ENCODE measurements around the gene ALDH4A1.
"Not testable (repeated sequence)": the region's sequence is repeated elsewhere in the genome, so short reads cannot be mapped to it uniquely, and the experiment has no call there.

ALDH4A1 gene

DNA sequence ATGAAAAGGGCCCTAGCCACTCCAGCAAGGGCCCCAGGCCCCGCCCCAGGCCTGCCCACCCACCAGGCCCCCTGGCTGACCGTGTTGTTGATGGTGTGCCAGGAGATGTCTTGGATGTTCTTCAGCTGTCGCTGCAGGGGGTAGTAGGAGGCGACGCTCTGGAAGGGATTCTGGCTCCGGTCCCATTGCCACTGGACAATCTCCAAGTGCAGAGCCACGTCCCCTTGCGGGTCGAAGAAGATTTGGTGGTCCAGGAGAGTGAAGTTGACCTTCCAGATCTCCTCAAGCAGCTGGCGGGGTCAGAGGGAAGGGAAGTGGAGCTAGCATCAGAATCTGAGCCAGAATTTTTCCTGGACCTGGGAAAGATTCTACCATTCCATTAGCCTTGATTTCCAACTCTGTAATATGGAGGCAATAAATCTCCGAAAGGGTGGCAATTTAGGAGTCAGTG lies 53.1 kb downstream of the ALDH4A1 start:
- Histone ChIP-seq H3K4me3 (ENCODE audit: extremely low read depth, insufficient read depth, low read length, poor library complexity, severe bottlenecking) (no peak overlapping the region), H3K36me3 (ENCODE audit: control insufficient read depth, insufficient read depth, low read length) (no peaks in the 10 kb centered on the region), H3K27ac (ENCODE audit: low read depth, low read length, severe bottlenecking) (no peak overlapping the region), H3K9me3 (ENCODE audit: control insufficient read depth, low read length) (no peaks in the 10 kb centered on the region), H3K4me1 (ENCODE audit: control insufficient read depth, insufficient read depth, low read length, poor library complexity, severe bottlenecking) (no peaks in the 10 kb centered on the region)
- WGBS, 2 experiments (ENCODE audit: insufficient coverage in 2 of 2): 83 to 85% methylated on average over 10 to 11 of the region's 11 CpGs

DNA sequence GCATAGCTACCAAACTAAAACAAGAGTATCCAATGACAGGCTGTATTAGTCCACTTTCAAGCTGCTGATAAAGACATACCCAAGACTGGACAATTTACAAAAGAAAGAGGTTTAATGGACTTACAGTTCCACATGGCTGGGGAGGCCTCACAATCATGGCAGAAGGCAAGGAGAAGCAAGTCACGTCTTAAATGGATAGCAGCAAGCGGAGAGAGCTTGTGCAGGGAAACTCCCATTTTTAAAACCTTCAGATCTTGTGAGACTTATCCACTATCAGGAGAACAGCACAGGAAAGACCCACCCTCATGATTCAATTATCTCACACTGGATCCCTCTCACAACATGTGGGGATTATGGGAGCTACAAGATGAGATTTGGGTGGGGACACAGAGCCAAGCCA lies 54.6 kb downstream of the ALDH4A1 start:
- H3K27ac ChIP-seq (ENCODE audit: low read depth, low read length, severe bottlenecking); H3K4me3 ChIP-seq (ENCODE audit: extremely low read depth, insufficient read depth, low read length, poor library complexity, severe bottlenecking); H3K9me3 ChIP-seq (ENCODE audit: control insufficient read depth, low read length); H3K4me1 ChIP-seq (ENCODE audit: control insufficient read depth, insufficient read depth, low read length, poor library complexity, severe bottlenecking); H3K36me3 ChIP-seq (ENCODE audit: control insufficient read depth, insufficient read depth, low read length): not testable (repeated sequence)
- no CpG with 5 or more reads among the region's 2 CpGs for WGBS, 2 experiments (ENCODE audit: insufficient coverage in 2 of 2)

DNA sequence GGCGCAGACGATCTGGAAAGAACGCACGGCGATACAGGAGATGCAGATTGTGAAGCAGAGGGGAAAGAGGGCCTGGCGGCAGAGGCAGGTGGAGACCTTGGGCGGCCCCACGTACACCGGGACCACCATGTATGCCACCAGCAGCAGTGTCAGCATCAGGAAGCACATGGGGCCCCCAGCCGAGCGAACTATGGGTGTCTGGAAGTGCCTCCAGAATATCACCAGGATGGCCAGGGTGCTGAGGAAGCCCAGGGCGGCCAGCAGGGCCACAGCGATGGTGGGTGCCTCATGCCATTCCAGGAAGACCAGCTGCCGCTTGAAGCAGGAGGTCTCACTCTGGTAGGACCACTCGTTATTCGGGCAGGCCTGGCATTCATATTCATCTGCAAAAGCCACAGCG lies 62.2 kb downstream of the ALDH4A1 start:
- no peaks in the 10 kb centered on the region for H3K4me1 ChIP-seq (ENCODE audit: control insufficient read depth, insufficient read depth, low read length, poor library complexity, severe bottlenecking)
- 94 to 97% methylated on average over 13 to 17 of the region's 17 CpGs for WGBS, 2 experiments (ENCODE audit: insufficient coverage in 2 of 2)
- H3K9me3 ChIP-seq (ENCODE audit: control insufficient read depth, low read length): no peaks in the 10 kb centered on the region
- no peak overlapping the region for H3K27ac ChIP-seq (ENCODE audit: low read depth, low read length, severe bottlenecking)
- no peak overlapping the region for H3K4me3 ChIP-seq (ENCODE audit: extremely low read depth, insufficient read depth, low read length, poor library complexity, severe bottlenecking)
- H3K36me3 ChIP-seq (ENCODE audit: control insufficient read depth, insufficient read depth, low read length): no peaks in the 10 kb centered on the region

DNA sequence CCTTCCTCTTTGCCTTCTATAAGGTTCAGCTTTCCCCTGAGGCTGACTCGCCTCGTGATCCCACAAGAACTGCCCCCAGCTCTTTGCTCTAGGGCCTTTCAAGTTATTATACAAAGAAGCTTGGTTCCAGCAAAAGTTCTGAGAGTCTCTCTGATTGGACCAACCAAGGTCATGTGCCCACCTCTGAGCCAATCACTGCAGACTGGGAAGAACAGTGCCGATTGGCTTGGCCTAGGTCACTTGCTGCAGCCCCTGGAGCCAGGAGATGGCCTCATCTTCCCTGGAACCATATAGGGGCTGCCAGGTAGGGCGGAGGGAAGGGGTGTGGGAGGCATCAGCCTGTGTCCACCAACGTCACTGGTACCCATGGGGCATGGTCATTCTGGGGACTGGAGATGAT lies 65.7 kb downstream of the ALDH4A1 start:
- Histone ChIP-seq H3K9me3 (ENCODE audit: control insufficient read depth, low read length) (no peaks in the 10 kb centered on the region), H3K4me3 (ENCODE audit: extremely low read depth, insufficient read depth, low read length, poor library complexity, severe bottlenecking) (no peak overlapping the region), H3K36me3 (ENCODE audit: control insufficient read depth, insufficient read depth, low read length) (no peaks in the 10 kb centered on the region), H3K27ac (ENCODE audit: low read depth, low read length, severe bottlenecking) (no peak overlapping the region), H3K4me1 (ENCODE audit: control insufficient read depth, insufficient read depth, low read length, poor library complexity, severe bottlenecking) (no peaks in the 10 kb centered on the region)
- 83 to 89% methylated on average over 3 to 5 of the region's 5 CpGs for WGBS, 2 experiments (ENCODE audit: insufficient coverage in 2 of 2)

DNA sequence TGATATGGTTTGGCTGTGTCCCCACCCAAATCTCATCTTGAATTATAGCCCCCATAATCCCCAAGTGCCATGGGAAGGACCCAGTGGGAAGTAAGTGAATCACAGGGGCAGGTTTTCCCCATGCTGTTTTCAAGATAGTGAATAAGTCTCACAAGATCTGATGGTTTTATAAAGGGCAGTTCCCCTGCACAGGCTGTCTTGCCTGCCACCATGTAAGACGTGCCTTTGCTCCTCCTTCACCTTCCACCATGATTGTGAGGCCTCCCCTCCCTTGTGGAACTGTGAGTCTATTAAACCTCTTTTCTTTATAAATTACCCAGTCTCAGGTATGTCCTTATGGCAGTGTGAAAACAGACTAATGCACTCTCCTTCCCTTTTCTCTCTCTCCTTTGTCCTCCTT lies 70.0 kb downstream of the ALDH4A1 start:
- not testable (repeated sequence) for H3K36me3 ChIP-seq (ENCODE audit: control insufficient read depth, insufficient read depth, low read length); H3K27ac ChIP-seq (ENCODE audit: low read depth, low read length, severe bottlenecking); H3K4me3 ChIP-seq (ENCODE audit: extremely low read depth, insufficient read depth, low read length, poor library complexity, severe bottlenecking); H3K4me1 ChIP-seq (ENCODE audit: control insufficient read depth, insufficient read depth, low read length, poor library complexity, severe bottlenecking); H3K9me3 ChIP-seq (ENCODE audit: control insufficient read depth, low read length)
- 45 to 86% methylated on average over 1 of the region's 1 CpG for WGBS, 2 experiments (ENCODE audit: insufficient coverage in 2 of 2)

DNA sequence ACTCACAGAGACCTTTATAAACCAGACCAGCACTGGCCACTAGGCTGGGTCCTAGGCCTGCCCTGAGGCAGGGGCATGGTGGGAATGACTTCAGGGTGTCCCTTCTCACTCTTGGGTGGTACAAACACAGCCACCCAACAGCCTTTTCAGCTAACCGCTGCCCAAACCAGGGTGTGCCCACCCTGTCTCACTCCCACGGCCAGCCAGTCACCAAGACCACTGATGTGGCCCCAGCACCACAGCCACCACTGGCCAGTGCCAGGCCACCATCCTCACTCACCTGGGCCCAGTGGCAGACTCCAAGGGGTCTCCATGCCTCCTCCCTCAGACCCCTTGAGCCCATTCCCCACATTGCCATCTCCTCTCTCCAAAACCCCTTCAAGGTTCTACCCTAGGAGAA lies 70.7 kb downstream of the ALDH4A1 start:
- H3K9me3 ChIP-seq (ENCODE audit: control insufficient read depth, low read length): peaks cover 11% of the 10 kb centered on the region
- no peaks in the 10 kb centered on the region for H3K4me1 ChIP-seq (ENCODE audit: control insufficient read depth, insufficient read depth, low read length, poor library complexity, severe bottlenecking)
- H3K4me3 ChIP-seq (ENCODE audit: extremely low read depth, insufficient read depth, low read length, poor library complexity, severe bottlenecking): no peak overlapping the region
- H3K27ac ChIP-seq (ENCODE audit: low read depth, low read length, severe bottlenecking): no peak overlapping the region
- 90 to 94% methylated on average over 2 of the region's 2 CpGs for WGBS, 2 experiments (ENCODE audit: insufficient coverage in 2 of 2)
- no peaks in the 10 kb centered on the region for H3K36me3 ChIP-seq (ENCODE audit: control insufficient read depth, insufficient read depth, low read length)

DNA sequence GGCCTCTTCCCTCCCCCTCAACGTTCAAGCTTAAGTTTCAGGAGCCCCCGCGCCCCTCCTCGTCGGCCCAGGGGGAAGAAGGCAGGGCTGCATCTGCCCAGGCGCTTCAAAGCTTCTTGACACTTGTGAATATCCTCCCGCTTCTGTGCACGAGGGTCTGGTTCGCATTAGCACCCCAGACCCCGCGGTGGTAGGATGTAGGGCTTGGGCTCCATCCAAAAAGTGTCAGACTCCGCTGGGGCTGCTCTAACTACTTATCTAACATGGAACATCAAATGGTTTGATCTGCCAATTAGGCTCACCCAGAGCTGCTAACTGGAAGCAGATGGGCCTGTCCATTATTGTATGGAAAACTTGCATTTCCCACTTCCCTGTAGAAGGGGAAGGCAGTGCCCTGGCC lies 71.8 kb downstream of the ALDH4A1 start:
- Histone ChIP-seq H3K4me3 (ENCODE audit: extremely low read depth, insufficient read depth, low read length, poor library complexity, severe bottlenecking) (no peak overlapping the region), H3K36me3 (ENCODE audit: control insufficient read depth, insufficient read depth, low read length) (no peaks in the 10 kb centered on the region), H3K4me1 (ENCODE audit: control insufficient read depth, insufficient read depth, low read length, poor library complexity, severe bottlenecking) (no peaks in the 10 kb centered on the region), H3K9me3 (ENCODE audit: control insufficient read depth, low read length) (peaks cover 11% of the 10 kb centered on the region), H3K27ac (ENCODE audit: low read depth, low read length, severe bottlenecking) (no peak overlapping the region)
- WGBS, 2 experiments (ENCODE audit: insufficient coverage in 2 of 2): 72 to 74% methylated on average over 11 to 12 of the region's 12 CpGs

DNA sequence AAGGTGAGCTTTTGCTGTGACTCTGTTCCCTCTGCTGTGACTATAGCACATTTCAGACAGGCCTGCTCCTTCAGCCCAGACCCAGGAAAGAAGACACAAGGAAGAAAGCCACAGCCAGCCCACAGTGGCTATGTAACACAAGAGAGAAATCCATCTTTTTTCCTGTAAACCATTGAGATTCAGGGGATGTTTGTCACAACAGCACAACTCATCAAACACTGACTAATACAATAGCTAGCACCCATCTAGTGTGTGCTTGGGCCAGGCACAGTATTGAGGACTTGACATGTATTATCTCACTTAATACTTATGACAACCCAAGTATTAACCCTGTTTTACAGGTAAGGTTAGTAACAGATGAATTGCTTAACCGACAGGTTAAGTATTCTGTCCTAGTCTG lies 72.7 kb downstream of the ALDH4A1 start:
- no peak overlapping the region for H3K27ac ChIP-seq (ENCODE audit: low read depth, low read length, severe bottlenecking)
- peaks cover 11% of the 10 kb centered on the region for H3K9me3 ChIP-seq (ENCODE audit: control insufficient read depth, low read length)
- no peak overlapping the region for H3K4me3 ChIP-seq (ENCODE audit: extremely low read depth, insufficient read depth, low read length, poor library complexity, severe bottlenecking)
- no CpG with 5 or more reads among the region's 1 CpG for WGBS, 2 experiments (ENCODE audit: insufficient coverage in 2 of 2)
- H3K4me1 ChIP-seq (ENCODE audit: control insufficient read depth, insufficient read depth, low read length, poor library complexity, severe bottlenecking): no peaks in the 10 kb centered on the region
- no peaks in the 10 kb centered on the region for H3K36me3 ChIP-seq (ENCODE audit: control insufficient read depth, insufficient read depth, low read length)

DNA sequence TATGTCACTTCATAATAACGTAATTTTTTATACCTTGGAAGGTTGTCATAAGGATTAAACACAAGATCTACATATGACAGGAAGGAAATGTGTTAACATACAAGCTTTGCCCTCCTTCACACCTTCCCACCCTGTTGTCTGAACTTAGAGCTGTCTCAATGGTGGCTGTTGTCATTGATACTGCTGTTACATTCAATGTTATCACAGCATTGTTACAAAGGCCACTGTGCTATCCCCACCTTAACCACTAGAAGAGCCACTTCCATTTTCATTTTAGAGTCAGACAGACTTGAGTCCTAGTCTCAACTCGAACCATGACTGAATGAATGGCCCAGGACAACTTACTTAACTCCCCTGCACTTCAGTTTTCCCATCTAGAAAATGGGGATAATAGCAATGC lies 74.1 kb downstream of the ALDH4A1 start:
- Histone ChIP-seq H3K4me3 (ENCODE audit: extremely low read depth, insufficient read depth, low read length, poor library complexity, severe bottlenecking) (no peak overlapping the region), H3K27ac (ENCODE audit: low read depth, low read length, severe bottlenecking) (no peak overlapping the region), H3K4me1 (ENCODE audit: control insufficient read depth, insufficient read depth, low read length, poor library complexity, severe bottlenecking) (no peaks in the 10 kb centered on the region), H3K36me3 (ENCODE audit: control insufficient read depth, insufficient read depth, low read length) (no peaks in the 10 kb centered on the region), H3K9me3 (ENCODE audit: control insufficient read depth, low read length) (peaks cover 11% of the 10 kb centered on the region)
- 50% methylated on average over 1 of the region's 2 CpGs; no CpG with 5 or more reads in 1 of the 2 experiments for WGBS, 2 experiments (ENCODE audit: insufficient coverage in 2 of 2)

DNA sequence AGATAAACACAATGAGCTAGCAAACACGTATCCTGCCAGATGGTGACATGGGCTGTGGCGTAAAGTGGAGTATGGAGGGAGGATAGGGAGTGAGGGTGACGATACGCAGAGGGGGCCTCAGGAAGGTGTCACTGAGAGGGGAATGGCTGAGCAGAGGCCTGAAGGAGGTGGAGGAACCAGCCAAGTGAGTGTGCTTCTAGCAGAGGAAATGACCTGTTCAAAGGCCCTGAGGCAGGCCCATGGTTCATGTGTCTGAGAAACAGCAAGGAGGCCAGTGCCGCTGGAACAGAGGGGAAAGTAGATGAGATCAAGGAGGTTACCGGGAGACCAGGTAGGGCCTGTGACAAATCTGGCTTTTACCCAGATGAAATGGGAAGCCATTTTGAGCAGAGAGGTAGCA lies 78.9 kb downstream of the ALDH4A1 start:
- Histone ChIP-seq H3K9me3 (ENCODE audit: control insufficient read depth, low read length) (peaks cover 9% of the 10 kb centered on the region), H3K4me1 (ENCODE audit: control insufficient read depth, insufficient read depth, low read length, poor library complexity, severe bottlenecking) (no peaks in the 10 kb centered on the region), H3K4me3 (ENCODE audit: extremely low read depth, insufficient read depth, low read length, poor library complexity, severe bottlenecking) (no peak overlapping the region), H3K27ac (ENCODE audit: low read depth, low read length, severe bottlenecking) (no peak overlapping the region), H3K36me3 (ENCODE audit: control insufficient read depth, insufficient read depth, low read length) (no peaks in the 10 kb centered on the region)
- 87 to 96% methylated on average over 6 of the region's 6 CpGs for WGBS, 2 experiments (ENCODE audit: insufficient coverage in 2 of 2)
